GM18909 (cell line): ENCODE measurements around the gene SH3GL1.

Source experiments
- ATAC-seq: cut with Tn5 transposase; IDR thresholded peaks from one replicate; pipeline ENCODE4 v1.9.1; 2021; ENCODE audit warnings: mild to moderate bottlenecking; ENCODE audit not compliant: unreplicated experiment, poor library complexity

The SH3GL1 gene

GRCh38 chr19:4378886-4379285, 21.5 kb downstream of the SH3GL1 start:
- no peak for ATAC-seq

- ATAC-seq, result no peak
These were observed 23.2 kb downstream of the SH3GL1 start for GRCh38 chr19:4376991-4377781.

- no peak for ATAC-seq
These were observed 23.7 kb downstream of the SH3GL1 start for GRCh38 chr19:4376671-4376990.

DNA sequence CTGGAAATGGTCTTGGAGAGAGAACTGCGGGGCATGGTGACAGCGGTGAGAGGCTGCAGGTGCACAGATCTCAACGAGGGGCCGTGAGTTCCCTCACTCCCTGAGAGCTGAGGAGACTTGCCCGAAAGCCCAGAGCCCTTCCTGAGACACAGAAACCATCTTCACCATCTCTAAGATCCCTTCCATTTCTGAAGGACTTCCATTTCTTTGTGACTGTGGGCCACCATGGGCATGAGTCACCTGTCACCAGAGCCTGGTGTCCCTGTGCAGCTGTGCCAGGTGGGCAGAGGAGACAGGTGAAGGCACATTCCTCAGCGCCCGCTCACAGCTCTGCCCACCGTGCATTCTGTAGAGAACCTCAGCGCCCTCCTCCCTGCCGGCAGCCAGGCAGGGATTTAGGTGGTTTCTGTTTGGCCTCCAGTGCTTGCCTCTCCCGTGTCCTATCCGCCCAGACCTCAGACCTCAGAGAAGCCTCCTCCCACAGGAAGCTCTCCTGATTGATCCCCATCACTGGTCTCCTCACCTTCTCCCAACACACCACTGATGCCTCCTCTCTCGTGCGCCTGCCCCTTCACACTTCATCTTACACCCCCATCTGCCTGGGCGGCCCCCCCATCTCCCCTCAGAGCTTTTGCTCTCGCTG, 24.2 kb downstream of the SH3GL1 start:
- no peak for ATAC-seq

- ATAC-seq, result no peak
These were observed 25.0 kb downstream of the SH3GL1 start for GRCh38 chr19:4375164-4376027.

DNA sequence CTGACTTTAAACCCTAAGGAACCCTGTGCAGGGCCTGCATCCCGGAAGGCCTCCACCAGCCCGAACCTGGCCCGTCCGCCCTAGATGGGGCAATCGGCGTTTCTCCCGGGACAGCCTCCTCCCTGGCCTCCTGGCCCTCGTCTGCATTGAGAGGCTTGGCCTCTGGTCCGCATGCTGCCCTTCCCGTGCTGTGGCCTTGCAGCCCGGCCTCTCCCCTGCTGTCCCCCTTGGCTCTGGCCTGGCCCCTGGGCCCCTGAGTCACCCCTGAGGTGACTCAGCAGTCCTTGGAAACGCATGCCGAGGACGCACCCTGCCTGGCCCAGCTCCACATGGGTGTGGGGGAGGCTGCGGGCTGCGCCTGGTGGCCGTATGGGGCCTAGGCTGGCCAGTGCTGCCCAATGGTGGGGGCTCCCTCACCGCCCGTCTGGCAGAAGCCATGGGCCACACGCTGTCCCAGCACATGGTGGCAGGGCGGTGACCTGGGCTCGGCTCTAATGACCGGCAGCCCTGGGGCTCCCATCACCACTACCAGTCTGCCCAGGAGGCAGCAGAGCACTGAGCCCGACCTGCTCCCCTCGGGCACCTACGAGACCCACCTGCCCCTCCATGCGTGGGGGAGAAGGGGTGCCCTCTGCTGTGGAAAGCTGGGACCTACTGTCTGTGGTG, 25.7 kb downstream of the SH3GL1 start:
- no peak for ATAC-seq

GRCh38 chr19:4373601-4374497, 26.5 kb downstream of the SH3GL1 start:
- ATAC-seq, result no peak

DNA sequence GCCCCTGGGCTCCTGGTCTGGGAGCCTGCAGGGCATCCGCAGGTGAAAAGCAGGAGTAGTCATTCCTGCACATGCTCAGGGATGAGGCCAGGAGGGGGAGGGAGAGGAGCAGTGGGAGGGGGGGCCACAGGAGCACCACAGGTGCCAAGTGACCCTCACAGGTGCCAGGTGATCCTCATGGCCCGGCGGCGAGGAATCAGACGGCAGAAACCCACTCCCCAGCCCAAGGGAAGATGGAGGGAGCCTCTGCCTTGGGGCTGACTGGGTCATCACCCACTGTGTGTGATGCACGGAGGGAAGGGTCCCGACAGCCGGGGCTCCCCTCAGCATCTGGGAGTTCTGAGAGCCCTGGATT, 27.4 kb downstream of the SH3GL1 start:
- ATAC-seq, result no peak

DNA sequence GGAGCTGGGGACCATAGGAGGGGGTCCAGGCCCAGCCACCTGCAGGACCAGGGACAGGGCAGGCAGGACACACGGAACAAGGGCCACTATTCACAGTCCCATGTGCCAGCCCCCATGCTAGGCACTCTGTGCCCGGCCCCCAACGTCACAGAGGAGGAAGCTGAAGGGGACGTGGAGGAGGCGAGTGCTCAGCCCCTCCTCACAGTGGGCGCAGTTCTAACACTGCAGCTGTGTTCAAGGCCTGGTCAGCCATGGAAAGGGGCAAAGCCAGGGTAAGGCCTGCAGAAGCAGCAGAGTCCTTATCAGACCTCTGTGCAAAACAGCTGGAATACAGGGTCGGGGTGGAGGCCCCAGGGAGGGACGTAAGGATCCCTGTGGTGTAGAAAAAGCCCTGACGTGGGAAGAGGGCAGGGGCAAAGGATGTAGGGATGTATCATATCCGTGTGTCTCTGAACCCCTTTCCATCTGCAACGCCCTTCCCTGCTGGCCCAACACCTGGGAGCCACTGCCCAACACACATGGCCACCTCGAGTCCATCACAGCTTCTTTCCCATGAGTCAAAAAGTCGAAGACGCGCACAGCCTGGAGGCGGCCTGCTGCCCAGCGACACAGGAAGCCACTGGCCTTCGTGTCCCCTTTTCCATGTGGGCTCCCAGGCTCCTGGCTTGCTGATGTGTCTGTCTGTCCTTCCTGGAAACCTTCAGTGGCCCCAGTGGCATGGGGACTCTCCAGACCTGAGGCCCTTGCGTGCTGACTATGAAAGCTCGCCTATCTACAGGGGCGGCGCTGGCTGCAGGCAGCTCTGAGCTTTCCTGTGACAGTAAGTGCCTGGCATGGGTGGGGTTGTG, 28.0 kb downstream of the SH3GL1 start:
- no peak for ATAC-seq

- no peak for ATAC-seq
These were observed 28.8 kb downstream of the SH3GL1 start for GRCh38 chr19:4371247-4372164.

DNA sequence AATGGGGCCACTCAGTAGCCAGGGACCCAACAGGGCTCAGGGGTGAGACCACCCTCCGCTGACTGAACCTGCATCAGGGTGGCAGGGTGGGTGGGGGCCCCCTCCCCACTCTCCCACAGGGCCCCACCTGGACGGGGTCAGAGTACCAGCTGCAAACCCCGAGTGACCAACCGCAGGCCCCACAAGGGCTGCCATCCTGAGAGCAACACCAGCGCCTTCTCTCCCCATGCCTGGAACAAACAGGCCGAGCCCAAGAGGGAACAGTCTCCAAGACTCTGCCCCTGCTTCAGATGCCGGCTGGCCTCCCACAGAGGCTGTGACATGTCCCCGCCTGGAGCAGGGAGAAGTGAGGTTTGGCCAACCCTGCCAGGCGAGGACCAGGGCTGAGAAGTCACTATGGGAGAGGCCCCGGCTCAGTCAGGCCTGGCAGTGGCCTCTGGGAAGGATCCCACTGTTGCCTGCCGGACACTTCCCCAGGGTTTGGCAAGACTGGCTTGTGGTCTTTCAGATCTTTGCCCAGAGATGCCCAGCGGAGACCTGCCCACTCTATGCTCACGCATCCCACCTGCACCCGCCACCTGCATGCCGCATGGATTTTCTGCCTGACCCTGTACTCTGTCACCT, 29.8 kb downstream of the SH3GL1 start:
- no peak for ATAC-seq

DNA sequence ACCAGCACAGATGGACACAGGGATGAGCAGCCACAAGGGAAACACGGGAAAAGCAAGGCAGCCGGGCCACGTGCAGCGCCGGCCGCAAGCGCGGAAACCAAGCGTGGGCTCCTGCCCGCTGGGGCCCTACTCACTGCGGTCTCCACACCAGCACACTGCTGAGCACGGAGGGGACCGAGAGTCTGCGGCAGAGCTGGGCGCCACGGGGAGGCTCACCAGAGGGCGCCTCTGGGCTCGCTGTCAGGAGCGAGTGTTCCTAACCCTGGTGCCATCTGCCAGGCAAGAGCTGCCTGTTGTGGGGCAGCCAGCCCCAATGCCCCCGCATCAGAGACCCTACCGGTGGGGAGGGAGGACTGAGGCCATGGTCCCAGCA, 30.5 kb downstream of the SH3GL1 start:
- peak; percentile 40 for ATAC-seq

DNA sequence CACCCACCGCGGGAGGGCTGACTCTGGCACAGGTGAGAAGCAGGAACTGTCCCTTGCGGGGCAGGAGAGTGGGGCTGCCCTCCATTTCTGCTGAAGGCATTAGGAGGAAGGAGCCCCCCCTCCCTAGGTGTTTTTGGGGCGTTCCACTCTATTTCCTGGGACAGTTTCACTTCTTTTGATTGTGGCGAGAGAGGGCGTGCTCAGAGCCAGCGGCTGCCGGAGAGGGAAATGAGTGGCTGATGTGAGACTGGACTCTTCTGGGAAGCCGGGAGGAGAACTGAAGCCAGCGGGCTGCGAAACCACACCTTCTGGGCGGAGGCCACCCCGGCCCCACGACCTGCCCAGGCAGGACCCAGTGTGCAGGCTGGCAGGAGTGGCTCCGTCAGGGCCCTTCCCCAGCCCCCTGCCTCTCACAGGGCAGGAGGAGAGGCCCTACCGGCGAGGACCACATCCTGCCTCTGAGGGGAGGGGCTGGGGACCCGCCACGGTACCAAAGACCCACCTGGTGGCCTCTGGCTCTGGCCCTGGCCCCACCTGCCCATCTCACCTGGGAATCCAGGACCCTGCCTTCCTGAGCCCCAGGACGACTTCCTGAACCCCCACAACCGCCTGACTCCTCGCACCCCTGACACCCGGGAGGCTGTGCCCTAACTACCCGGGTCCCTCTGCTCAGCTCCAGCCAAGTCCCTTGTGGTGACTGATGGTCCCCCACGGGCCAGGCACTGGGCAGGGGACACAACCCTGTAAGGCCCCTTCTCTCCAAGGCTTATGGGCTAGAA, 31.0 kb downstream of the SH3GL1 start:
- ATAC-seq, result peak; percentile 50

GRCh38 chr19:4368128-4368820, 32.1 kb downstream of the SH3GL1 start:
- ATAC-seq, result no peak

- no peak for ATAC-seq
These were observed 32.6 kb downstream of the SH3GL1 start for GRCh38 chr19:4367781-4368127.

- ATAC-seq, result no peak
These were observed 33.0 kb downstream of the SH3GL1 start for GRCh38 chr19:4367336-4367723.
